Activated CD4-positive, alpha-beta memory T cell treated with anti-CD3 and anti-CD28 coated beads, Interleukin-2, amount 10 ng/mL, durations not matched to agents 7 days and 5 days (primary cell): Measurements from ENCODE around the gene LLCFC1. TPM values are rescaled to one million over a fixed set of nuclear protein-coding genes. Genes with fewer than 3 reads are reported as not detected.

Experiments used
- CTCF ChIA-PET: fragments of 350-600 bp; sonication (Branson Sonifier 250); formaldehyde crosslinking; loops from one replicate; lab custom pipeline; 2021; ENCODE audit warnings: antibody characterized with exemption, inconsistent platforms; lab: Charles Lee
- POLR2A ChIA-PET: fragments of 350-600 bp; sonication (Branson Sonifier 250); formaldehyde crosslinking; loops from one replicate; lab custom pipeline; 2021; ENCODE audit warnings: antibody characterized with exemption; lab: Charles Lee
- DNase-seq: peaks from one replicate; pipeline ENCODE4 v3.0.0-alpha.2; 2020
- H3K27ac Mint-ChIP-seq: one replicate; pipeline ENCODE4 v1.8.0; 2021; ENCODE audit warnings: mild to moderate bottlenecking, mixed read lengths
- H3K27me3 Mint-ChIP-seq: one replicate; pipeline ENCODE4 v1.8.0; 2021; ENCODE audit warnings: mixed read lengths
- H3K36me3 Mint-ChIP-seq: one replicate; pipeline ENCODE4 v1.8.0; 2021; ENCODE audit warnings: low read depth, mixed read lengths
- H3K4me1 Mint-ChIP-seq: one replicate; pipeline ENCODE4 v1.8.0; 2021; ENCODE audit warnings: mixed read lengths
- H3K4me3 Mint-ChIP-seq: one replicate; pipeline ENCODE4 v1.8.0; 2021; ENCODE audit warnings: mild to moderate bottlenecking, mixed read lengths
- H3K9me3 Mint-ChIP-seq: one replicate; pipeline ENCODE4 v1.8.0; 2021; ENCODE audit warnings: mixed read lengths
- total RNA-seq, 2 experiments: library from RNA; stranded (reverse); gene quantifications; one replicate each; pipeline ENCODE4 v1.2.3, GENCODE V29; 2021

Gene LLCFC1
- total RNA-seq, 2 experiments from 2014 or later = not detected

GRCh38 chr7:142899661-142900060 lies 39.6 kb upstream of the LLCFC1 start:
- Mint-ChIP-seq H3K27ac (no peak overlapping the region), H3K27me3 (peaks cover 24% of the 10 kb centered on the region), H3K9me3 (no peaks in the 10 kb centered on the region), H3K4me3 (no peak overlapping the region), H3K4me1 (no peaks in the 10 kb centered on the region), H3K36me3 (no peaks in the 10 kb centered on the region)
- no peak for DNase-seq
- ChIA-PET POLR2A (no interaction called here), CTCF (no interaction called here)

GRCh38 chr7:142901426-142902259 lies 37.6 kb upstream of the LLCFC1 start:
- H3K4me3 Mint-ChIP-seq = no peak overlapping the region
- CTCF ChIA-PET = interaction anchor here (0.7 to 0.9 kb wide), 2 partner anchors 21 to 774 kb away, joined by 3 read pairs; no protein-coding TSS in a partner anchor
- DNase-seq = no peak
- no peaks in the 10 kb centered on the region for H3K4me1 Mint-ChIP-seq
- H3K36me3 Mint-ChIP-seq = no peaks in the 10 kb centered on the region
- no peak overlapping the region for H3K27ac Mint-ChIP-seq
- no peaks in the 10 kb centered on the region for H3K9me3 Mint-ChIP-seq
- POLR2A ChIA-PET = no interaction called here
- H3K27me3 Mint-ChIP-seq = peaks cover 20% of the 10 kb centered on the region

GRCh38 chr7:142904128-142904527 lies 35.2 kb upstream of the LLCFC1 start:
- Mint-ChIP-seq H3K9me3 (no peaks in the 10 kb centered on the region), H3K27ac (no peak overlapping the region), H3K36me3 (no peaks in the 10 kb centered on the region), H3K4me3 (no peak overlapping the region), H3K27me3 (peaks cover 27% of the 10 kb centered on the region), H3K4me1 (no peaks in the 10 kb centered on the region)
- CTCF ChIA-PET = no interaction called here
- DNase-seq = no peak
- POLR2A ChIA-PET = no interaction called here

GRCh38 chr7:142905759-142906158 lies 33.5 kb upstream of the LLCFC1 start:
- Mint-ChIP-seq H3K4me3 (no peak overlapping the region), H3K9me3 (no peaks in the 10 kb centered on the region), H3K36me3 (no peaks in the 10 kb centered on the region), H3K27ac (no peak overlapping the region), H3K4me1 (no peaks in the 10 kb centered on the region), H3K27me3 (peaks cover 30% of the 10 kb centered on the region)
- POLR2A ChIA-PET = no interaction called here
- no peak for DNase-seq
- CTCF ChIA-PET = no interaction called here

GRCh38 chr7:142906643-142907042 lies 32.6 kb upstream of the LLCFC1 start:
- H3K27ac Mint-ChIP-seq = no peak overlapping the region
- ChIA-PET CTCF (no interaction called here), POLR2A (no interaction called here)
- H3K4me3 Mint-ChIP-seq = no peak overlapping the region
- no peaks in the 10 kb centered on the region for H3K9me3 Mint-ChIP-seq
- no peaks in the 10 kb centered on the region for H3K4me1 Mint-ChIP-seq
- DNase-seq = no peak
- peaks cover 30% of the 10 kb centered on the region for H3K27me3 Mint-ChIP-seq
- H3K36me3 Mint-ChIP-seq = no peaks in the 10 kb centered on the region

- H3K9me3 Mint-ChIP-seq = no peaks in the 10 kb centered on the region
- peaks cover 28% of the 10 kb centered on the region for H3K27me3 Mint-ChIP-seq
- no peak for DNase-seq
- no peak overlapping the region for H3K4me3 Mint-ChIP-seq
- CTCF ChIA-PET = no interaction called here
- POLR2A ChIA-PET = no interaction called here
- no peak overlapping the region for H3K27ac Mint-ChIP-seq
- H3K36me3 Mint-ChIP-seq = no peaks in the 10 kb centered on the region
- no peaks in the 10 kb centered on the region for H3K4me1 Mint-ChIP-seq
These were observed 31.0 kb upstream of the LLCFC1 start for GRCh38 chr7:142908290-142908689.

GRCh38 chr7:142908921-142909890 lies 30.1 kb upstream of the LLCFC1 start:
- DNase-seq = no peak
- CTCF ChIA-PET = interaction anchor here (1.3 to 1.6 kb wide), 2 partner anchors 29 to 89 kb away, joined by 3 read pairs; no protein-coding TSS in a partner anchor

GRCh38 chr7:142910031-142910433 lies 29.3 kb upstream of the LLCFC1 start:
- ChIA-PET POLR2A (no interaction called here), CTCF (interaction anchor here (1.3 to 1.6 kb wide), 2 partner anchors 30 to 88 kb away, joined by 3 read pairs; no protein-coding TSS in a partner anchor)
- no peak overlapping the region for H3K27ac Mint-ChIP-seq
- peaks cover 37% of the 10 kb centered on the region for H3K27me3 Mint-ChIP-seq
- H3K36me3 Mint-ChIP-seq = no peaks in the 10 kb centered on the region
- H3K9me3 Mint-ChIP-seq = no peaks in the 10 kb centered on the region
- no peak for DNase-seq
- no peaks in the 10 kb centered on the region for H3K4me1 Mint-ChIP-seq
- no peak overlapping the region for H3K4me3 Mint-ChIP-seq

More at GRCh38 chr7:142908921-142909890, 30.1 kb upstream of the LLCFC1 start:
- H3K4me1 Mint-ChIP-seq = no peaks in the 10 kb centered on the region
- no peaks in the 10 kb centered on the region for H3K9me3 Mint-ChIP-seq
- H3K27me3 Mint-ChIP-seq = peaks cover 33% of the 10 kb centered on the region
- H3K4me3 Mint-ChIP-seq = no peak overlapping the region
- H3K27ac Mint-ChIP-seq = no peak overlapping the region
- POLR2A ChIA-PET = no interaction called here
- H3K36me3 Mint-ChIP-seq = no peaks in the 10 kb centered on the region

- Mint-ChIP-seq H3K4me1 (no peaks in the 10 kb centered on the region), H3K4me3 (no peak overlapping the region), H3K9me3 (no peaks in the 10 kb centered on the region), H3K36me3 (no peaks in the 10 kb centered on the region), H3K27ac (no peak overlapping the region), H3K27me3 (peaks cover 37% of the 10 kb centered on the region)
- ChIA-PET CTCF (interaction anchor here (1.3 to 1.6 kb wide), 3 partner anchors 30 to 92 kb away, joined by 3 read pairs; no protein-coding TSS in a partner anchor), POLR2A (no interaction called here)
- DNase-seq = no peak
These were observed 28.8 kb upstream of the LLCFC1 start for GRCh38 chr7:142910481-142910880.

- no peak overlapping the region for H3K27ac Mint-ChIP-seq
- CTCF ChIA-PET = no interaction called here
These were observed 26.2 kb upstream of the LLCFC1 start for GRCh38 chr7:142913051-142913450.

GRCh38 chr7:142913566-142913965 lies 25.7 kb upstream of the LLCFC1 start:
- H3K36me3 Mint-ChIP-seq = no peaks in the 10 kb centered on the region
- CTCF ChIA-PET = no interaction called here

More at GRCh38 chr7:142913051-142913450, 26.2 kb upstream of the LLCFC1 start:
- no peak for DNase-seq
- Mint-ChIP-seq H3K36me3 (no peaks in the 10 kb centered on the region), H3K4me1 (no peaks in the 10 kb centered on the region), H3K27me3 (peaks cover 31% of the 10 kb centered on the region), H3K9me3 (no peaks in the 10 kb centered on the region), H3K4me3 (no peak overlapping the region)
- POLR2A ChIA-PET = no interaction called here

GRCh38 chr7:142914121-142914520 lies 25.2 kb upstream of the LLCFC1 start:
- H3K27me3 Mint-ChIP-seq = peaks cover 26% of the 10 kb centered on the region
- POLR2A ChIA-PET = no interaction called here
- H3K36me3 Mint-ChIP-seq = no peaks in the 10 kb centered on the region
- no peak for DNase-seq
- no peak overlapping the region for H3K27ac Mint-ChIP-seq
- H3K4me3 Mint-ChIP-seq = no peak overlapping the region
- H3K9me3 Mint-ChIP-seq = no peaks in the 10 kb centered on the region
- CTCF ChIA-PET = no interaction called here
- no peaks in the 10 kb centered on the region for H3K4me1 Mint-ChIP-seq

More at GRCh38 chr7:142913566-142913965, 25.7 kb upstream of the LLCFC1 start:
- DNase-seq = no peak
- Mint-ChIP-seq H3K27me3 (peaks cover 31% of the 10 kb centered on the region), H3K27ac (no peak overlapping the region), H3K4me3 (no peak overlapping the region), H3K4me1 (no peaks in the 10 kb centered on the region), H3K9me3 (no peaks in the 10 kb centered on the region)
- POLR2A ChIA-PET = no interaction called here

- H3K9me3 Mint-ChIP-seq = no peaks in the 10 kb centered on the region
- H3K4me3 Mint-ChIP-seq = no peak overlapping the region
- no peaks in the 10 kb centered on the region for H3K36me3 Mint-ChIP-seq
- no peak for DNase-seq
- no peaks in the 10 kb centered on the region for H3K4me1 Mint-ChIP-seq
- peaks cover 23% of the 10 kb centered on the region for H3K27me3 Mint-ChIP-seq
- no peak overlapping the region for H3K27ac Mint-ChIP-seq
- ChIA-PET POLR2A (no interaction called here), CTCF (no interaction called here)
These were observed 24.0 kb upstream of the LLCFC1 start for GRCh38 chr7:142915315-142915714.
